22Rv1 (cell line): ENCODE data around the gene KHDC4.
A peak's percentile ranks its signal among the peaks of the same experiment; 100 is the strongest.

Experiments used
- H3K27ac ChIP-seq: fragments of 450-650 bp; 2 replicates; pipeline ENCODE4 v1.5.1; 2017
- ZFX ChIP-seq: fragments of 450-650 bp; IDR thresholded peaks from 2 replicates; pipeline ENCODE4 v1.6.1; 2017; ENCODE audit warnings: antibody characterized with exemption, borderline replicate concordance
- TF ChIP-seq, protein P1 (sequence below): fragments of 450-650 bp; IDR thresholded peaks from 2 replicates; pipeline ENCODE4 v1.5.1; 2017; ENCODE audit warnings: mild to moderate bottlenecking

The KHDC4 gene

DNA sequence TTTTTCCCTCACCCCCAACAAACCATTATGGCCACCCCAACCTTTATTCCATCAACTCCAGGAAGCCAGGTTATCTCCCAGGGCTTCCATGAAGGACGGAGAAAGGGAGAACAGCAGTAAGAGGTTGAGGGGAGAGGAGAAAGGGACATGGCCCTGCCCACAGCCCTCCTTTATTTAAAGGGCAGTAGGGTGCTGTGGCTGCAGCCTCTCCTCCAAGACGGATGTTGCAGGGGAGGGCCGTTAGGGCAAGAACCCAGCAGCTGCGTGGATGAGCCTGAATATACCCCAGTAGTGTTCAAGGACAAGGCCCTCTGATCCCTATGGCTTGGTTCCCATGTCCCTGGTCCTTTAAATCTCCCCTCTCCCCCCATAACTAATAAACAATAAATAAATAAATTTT is 13.1 kb upstream of the KHDC4 start:
- H3K27ac ChIP-seq = no peak overlapping the region
- TF ChIP-seq ZFX = no peak

DNA sequence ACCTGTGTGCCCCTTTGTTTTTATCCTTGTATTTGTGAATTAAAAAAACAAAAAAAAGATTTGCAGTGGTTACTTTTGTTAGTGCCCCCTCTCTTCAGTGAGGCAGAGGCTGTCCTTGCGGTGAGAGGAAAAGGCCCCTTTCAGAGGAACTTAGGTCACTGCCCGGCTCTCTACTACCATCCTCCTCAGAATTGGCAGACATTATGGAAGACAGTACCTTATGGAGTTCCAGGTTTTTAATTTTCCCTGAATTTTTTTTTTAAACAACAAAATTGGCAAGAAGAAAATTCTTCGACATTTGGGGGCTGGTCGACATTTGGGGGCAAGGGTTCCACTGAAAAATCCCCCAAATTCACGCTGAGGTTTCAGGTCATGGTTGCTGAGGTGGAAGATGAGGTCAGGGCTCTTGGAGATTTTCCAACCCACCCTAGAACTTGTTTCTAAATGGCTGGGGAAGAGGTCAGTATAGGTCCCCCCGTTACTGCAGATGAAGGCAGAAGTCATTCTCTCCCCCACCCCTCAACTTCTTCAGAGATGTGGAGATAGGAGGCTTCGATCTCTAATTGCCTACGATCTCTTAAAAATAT is 12.5 kb upstream of the KHDC4 start:
- H3K27ac ChIP-seq = 0 out of 2 replicates have a peak overlapping the region, but pooled peaks have one; percentile 10
- no peak for TF ChIP-seq ZFX
- TF ChIP-seq, protein P1, sequence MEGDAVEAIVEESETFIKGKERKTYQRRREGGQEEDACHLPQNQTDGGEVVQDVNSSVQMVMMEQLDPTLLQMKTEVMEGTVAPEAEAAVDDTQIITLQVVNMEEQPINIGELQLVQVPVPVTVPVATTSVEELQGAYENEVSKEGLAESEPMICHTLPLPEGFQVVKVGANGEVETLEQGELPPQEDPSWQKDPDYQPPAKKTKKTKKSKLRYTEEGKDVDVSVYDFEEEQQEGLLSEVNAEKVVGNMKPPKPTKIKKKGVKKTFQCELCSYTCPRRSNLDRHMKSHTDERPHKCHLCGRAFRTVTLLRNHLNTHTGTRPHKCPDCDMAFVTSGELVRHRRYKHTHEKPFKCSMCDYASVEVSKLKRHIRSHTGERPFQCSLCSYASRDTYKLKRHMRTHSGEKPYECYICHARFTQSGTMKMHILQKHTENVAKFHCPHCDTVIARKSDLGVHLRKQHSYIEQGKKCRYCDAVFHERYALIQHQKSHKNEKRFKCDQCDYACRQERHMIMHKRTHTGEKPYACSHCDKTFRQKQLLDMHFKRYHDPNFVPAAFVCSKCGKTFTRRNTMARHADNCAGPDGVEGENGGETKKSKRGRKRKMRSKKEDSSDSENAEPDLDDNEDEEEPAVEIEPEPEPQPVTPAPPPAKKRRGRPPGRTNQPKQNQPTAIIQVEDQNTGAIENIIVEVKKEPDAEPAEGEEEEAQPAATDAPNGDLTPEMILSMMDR = no peak

DNA sequence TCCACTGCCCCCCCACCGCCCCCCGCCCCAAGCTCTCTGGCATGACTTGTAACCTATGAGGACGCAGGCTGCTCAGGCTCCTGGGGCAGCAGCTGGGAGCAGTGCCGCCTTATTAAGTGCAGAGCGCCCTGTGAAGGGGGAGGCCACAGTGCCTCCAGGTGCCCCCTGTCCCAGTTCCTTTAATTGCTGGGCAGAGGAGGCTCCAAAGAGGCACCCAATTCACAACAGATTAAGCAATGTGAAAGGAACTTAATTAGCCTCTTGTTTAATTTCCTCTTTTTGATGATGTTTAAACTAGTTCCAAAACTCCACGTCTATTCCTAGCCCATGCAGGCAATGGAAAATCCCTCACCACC is 10.2 kb upstream of the KHDC4 start:
- TF ChIP-seq ZFX = no peak
- no peak overlapping the region for H3K27ac ChIP-seq

DNA sequence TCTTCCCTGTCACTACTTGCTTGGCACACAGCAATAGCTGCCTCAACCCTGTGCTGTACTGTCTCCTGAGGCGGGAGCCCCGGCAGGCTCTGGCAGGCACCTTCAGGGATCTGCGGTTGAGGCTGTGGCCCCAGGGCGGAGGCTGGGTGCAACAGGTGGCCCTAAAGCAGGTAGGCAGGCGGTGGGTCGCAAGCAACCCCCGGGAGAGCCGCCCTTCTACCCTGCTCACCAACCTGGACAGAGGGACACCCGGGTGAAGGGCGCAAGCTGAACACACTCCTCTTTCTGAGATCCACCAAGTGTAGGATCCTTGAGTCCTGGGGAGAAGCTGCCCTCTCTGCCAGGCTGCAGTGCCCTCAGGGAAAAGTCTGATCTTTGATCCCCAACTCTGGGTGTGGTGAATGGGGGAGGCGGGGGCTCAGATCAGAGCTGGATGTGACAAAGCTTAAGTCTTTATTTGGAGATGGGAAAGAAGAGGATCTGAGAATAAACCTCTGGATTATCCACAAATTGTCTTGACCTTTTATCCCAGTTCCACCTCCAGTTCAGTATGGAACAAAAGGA is 8.4 kb upstream of the KHDC4 start:
- no peak overlapping the region for H3K27ac ChIP-seq
- TF ChIP-seq, protein P1 = no peak
- no peak for TF ChIP-seq ZFX

DNA sequence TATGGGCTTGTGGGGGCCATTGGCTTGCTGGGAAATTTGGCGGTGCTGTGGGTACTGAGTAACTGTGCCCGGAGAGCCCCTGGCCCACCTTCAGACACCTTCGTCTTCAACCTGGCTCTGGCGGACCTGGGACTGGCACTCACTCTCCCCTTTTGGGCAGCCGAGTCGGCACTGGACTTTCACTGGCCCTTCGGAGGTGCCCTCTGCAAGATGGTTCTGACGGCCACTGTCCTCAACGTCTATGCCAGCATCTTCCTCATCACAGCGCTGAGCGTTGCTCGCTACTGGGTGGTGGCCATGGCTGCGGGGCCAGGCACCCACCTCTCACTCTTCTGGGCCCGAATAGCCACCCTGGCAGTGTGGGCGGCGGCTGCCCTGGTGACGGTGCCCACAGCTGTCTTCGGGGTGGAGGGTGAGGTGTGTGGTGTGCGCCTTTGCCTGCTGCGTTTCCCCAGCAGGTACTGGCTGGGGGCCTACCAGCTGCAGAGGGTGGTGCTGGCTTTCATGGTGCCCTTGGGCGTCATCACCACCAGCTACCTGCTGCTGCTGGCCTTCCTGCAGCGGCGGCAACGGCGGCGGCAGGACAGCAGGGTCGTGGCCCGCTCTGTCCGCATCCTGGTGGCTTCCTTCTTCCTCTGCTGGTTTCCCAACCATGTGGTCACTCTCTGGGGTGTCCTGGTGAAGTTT is 7.8 kb upstream of the KHDC4 start:
- TF ChIP-seq, protein P1 = no peak
- TF ChIP-seq ZFX = no peak
- peak overlapping the region; percentile 73; the same call in 1 of the 2 replicates for H3K27ac ChIP-seq

DNA sequence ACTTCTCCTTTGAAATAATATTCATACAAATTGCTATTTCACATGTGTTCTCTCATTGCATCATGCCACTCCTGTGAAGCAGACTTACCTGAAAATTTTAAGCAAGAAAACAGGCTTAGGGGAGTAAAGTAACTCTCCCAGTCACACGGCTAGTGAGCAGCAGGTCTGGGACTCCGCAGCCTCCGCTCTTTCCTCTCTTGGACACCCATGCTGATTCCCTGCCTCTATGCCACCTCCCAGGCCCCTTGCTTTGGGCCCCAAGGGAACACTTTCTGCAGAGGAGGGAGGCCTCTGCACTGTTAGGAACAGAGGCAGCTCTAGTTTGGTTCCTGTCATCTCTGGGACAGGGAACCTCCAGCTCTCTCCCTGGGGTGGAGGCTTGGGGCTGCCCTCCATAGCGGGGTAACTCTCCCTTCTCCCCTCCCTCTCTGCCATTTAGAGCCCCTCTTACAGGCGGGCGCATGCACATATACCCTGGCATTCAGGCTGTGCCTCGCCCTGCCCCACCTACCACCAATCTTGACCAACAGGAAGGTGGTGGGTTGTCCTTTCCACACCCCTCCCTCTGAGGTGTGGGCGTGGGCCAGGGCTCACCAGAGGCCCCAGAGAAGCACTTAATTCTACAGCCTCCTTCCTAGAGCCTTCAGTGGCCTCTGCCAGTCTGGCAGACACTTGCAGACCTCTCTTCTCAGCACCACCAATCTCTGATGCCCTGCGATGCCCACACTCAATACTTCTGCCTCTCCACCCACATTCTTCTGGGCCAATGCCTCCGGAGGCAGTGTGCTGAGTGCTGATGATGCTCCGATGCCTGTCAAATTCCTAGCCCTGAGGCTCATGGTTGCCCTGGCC is 7.0 kb upstream of the KHDC4 start, which contains the start of gene RXFP4:
Gene RXFP4, plus strand, starts transcription at position 646 of the 852 bp plus-strand sequence. Its CDS starts 72 bp downstream, at position 718.
- peak within 1 kb of the TSS; percentile 73 for H3K27ac ChIP-seq
- no peak for TF ChIP-seq ZFX
- TF ChIP-seq, protein P1 = no peak

DNA sequence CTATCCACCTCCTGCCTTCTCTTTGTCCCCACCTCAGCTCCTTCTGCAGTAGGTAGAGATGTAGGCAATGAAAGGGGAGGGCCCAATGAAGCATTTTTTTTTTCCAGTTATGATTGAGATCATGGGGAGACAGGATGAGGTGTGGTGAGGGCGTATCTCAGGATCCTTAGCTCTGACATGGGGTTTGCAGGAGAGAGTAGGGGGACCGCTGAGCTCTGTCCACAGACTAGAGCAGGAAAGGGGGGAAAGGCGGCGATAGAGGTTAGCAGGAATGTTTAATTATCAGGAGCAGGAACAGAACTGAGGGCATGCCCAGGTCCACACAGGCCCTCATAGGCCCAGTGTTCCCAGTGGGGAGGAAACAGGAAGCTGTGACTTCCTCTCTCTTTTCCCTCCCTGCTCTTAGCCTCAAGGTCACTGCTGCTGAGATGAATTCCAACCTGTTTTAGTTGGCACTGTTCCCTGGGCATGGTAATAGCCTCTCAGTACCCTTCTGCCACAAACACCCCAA is 6.3 kb upstream of the KHDC4 start:
- H3K27ac ChIP-seq = peak overlapping the region; percentile 73
- TF ChIP-seq, protein P1 = no peak
- TF ChIP-seq ZFX = no peak
